G401.6 (cell line): ENCODE results near the gene BGN.

Source experiments
- FAIRE-seq: peaks from 2 replicates; lab custom pipeline; 2012; peaks lifted over from hg19 to GRCh38; lab: Jason Lieb, UNC

Gene BGN

DNA sequence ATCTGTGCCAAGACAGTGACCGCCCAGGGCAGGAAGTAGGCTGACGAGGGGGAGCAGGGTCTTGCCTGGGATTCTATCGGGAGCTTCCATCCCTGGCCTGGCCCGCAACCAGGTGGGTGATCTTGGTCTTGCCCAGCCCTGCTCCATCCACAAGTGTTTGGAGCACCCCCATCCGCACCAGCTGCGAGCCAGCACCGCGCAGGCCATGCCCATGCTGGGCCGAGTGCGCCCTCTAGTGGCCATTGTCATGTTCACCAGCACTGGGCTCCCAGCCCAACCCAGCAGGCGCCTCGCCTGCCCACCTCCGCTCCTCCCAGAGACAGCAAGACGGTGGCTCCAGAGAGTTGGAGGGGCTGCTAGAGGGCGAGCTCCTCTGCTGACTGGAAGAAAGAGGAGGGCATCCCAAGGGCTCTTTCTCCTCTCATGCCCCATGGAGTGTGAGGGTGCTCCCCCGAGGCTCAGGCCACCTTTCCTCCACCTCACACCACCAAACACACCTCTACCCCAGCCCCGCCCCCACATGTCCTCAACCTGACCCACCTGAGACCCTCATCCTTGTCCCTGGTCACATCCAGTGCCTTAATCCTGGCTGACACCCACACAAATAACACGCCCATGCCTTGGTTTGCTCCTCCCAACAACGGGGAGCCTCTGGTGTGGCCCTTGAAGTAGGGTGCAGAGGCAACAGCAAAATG lies 12.9 kb downstream of the BGN start:
- no peak for FAIRE-seq

DNA sequence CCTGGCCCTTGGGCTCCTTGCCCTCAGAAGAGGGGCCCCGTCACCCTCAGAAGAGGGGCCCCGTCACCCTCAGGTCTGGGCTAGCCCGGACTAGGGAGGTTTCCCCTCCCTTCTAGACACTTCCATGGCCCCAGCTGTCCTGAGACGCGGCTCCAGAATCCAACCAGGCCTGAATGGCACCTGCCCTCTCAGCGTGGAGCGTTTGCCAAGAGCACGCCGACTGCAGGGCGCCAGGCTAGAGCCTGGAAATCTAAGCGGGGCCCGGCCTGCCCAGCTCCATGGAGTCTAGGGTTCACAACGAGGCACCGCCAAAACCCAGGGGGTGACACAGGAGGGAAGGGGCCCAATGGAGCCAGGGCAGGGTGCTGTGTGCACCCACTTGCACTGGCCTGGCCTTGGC lies 14.8 kb downstream of the BGN start:
- FAIRE-seq, result no peak

GRCh38 chrX:153510383-153510782 lies 15.6 kb downstream of the BGN start:
- FAIRE-seq, result no peak

- FAIRE-seq, result no peak
Observed at GRCh38 chrX:153511784-153512500, 17.2 kb downstream of the BGN start.

DNA sequence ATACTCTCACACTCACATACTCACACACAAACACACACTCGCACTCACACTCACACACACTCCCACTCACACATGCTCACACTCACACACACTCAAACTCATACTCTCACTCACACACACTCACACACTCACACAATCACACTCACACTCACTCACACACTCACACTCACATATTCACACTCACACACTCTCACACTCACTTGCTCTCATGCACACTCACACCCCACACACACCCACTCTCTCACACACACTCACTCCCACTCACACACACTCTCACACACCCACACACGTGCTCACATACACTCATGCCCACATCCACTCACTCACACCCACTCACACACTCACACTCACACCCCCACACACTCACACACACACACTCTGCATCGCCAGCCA lies 17.7 kb downstream of the BGN start:
- FAIRE-seq, result no peak

GRCh38 chrX:153513265-153513664 lies 18.5 kb downstream of the BGN start:
- FAIRE-seq, result no peak

DNA sequence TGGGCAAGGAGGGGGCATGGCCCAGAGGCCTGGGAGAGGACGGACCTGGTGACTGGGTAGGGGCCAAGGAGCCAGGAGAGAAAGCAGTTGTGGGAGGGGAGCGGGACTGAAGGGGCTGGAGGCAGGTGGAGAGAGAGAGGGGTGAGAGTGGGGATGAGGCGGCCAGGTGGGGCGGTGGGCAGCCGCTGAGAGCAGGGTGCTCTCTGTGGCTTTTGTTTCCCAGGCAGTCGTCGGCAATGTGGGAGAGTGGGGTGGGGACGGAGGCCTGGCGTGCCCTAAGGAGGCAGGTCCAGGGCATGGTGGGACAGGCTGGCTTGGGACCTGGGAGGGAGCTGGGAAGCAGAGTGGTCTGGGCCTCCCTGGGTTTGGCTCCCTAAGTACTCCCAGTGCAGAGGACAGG lies 19.5 kb downstream of the BGN start:
- FAIRE-seq, result no peak

- no peak for FAIRE-seq
Observed at GRCh38 chrX:153515435-153515834, 20.7 kb downstream of the BGN start.

DNA sequence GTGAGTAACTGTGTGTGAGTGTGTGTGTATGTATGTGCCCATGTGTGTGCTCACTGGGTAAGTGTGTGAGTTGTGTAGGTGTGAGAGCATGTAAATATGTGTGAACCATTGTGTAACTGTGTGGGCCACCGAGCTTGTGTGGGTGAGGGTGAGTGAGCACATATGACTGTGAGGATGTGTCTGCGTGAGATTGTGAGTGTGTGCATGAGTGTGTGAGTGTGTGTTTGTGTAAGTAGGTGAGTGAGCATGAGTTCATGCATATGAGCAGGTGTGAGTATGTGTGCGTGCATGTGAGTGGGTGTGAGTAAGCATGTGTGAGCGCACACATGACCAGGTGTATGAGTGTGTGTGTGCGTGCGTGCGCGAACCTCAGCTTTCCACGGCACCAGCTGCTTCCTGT lies 21.3 kb downstream of the BGN start:
- no peak for FAIRE-seq

- no peak for FAIRE-seq
Observed at GRCh38 chrX:153517423-153517822, 22.6 kb downstream of the BGN start, which contains the start of gene ATP2B3. TSS of gene ATP2B3 (plus strand) at chrX:153517642. CDS start at chrX:153536248, 18,606 bp downstream.

GRCh38 chrX:153517946-153518834 lies 23.4 kb downstream of the BGN start:
- FAIRE-seq, result no peak

DNA sequence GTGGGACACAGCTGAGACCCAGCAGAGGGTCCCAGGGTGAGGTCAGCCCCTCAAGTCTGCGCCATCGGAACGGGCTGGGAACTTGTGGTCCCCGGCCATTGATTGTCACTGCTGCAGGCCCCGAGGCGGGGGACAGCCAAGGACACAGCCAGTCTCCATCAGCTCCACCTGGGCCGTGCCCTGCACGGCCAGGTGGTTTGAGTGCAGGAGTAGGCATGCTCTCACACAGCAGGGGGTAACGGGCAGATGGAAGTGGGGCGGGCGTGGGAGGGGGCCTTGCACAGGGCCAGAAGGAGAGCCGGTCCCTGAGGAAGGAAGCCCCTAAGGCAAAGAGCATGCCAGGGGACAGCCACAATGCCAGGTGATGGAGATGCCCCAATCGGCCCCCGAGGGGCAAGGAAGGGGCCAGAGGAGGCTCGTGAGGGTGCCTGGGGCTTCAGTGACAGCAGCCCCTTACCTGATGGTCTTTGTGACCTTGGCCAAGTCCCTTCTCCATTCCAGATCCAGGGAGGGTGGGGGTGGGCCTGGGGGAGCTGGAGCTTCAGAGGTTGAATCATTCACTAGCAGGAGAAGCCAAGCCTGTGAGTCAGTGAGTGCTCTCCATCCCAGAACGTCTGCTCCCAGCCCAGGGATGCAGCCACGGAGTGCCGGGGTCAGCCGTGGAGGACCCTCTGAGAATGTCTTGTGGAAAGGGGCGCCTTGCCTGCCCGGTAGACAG lies 24.9 kb downstream of the BGN start:
- no peak for FAIRE-seq

- FAIRE-seq, result no peak
Observed at GRCh38 chrX:153520287-153520917, 25.6 kb downstream of the BGN start.

- no peak for FAIRE-seq
Observed at GRCh38 chrX:153521034-153521433, 26.3 kb downstream of the BGN start.

- FAIRE-seq, result no peak
Observed at GRCh38 chrX:153522259-153522658, 27.5 kb downstream of the BGN start.

- no peak for FAIRE-seq
Observed at GRCh38 chrX:153523269-153523668, 28.5 kb downstream of the BGN start.

GRCh38 chrX:153524234-153524633 lies 29.5 kb downstream of the BGN start:
- no peak for FAIRE-seq

DNA sequence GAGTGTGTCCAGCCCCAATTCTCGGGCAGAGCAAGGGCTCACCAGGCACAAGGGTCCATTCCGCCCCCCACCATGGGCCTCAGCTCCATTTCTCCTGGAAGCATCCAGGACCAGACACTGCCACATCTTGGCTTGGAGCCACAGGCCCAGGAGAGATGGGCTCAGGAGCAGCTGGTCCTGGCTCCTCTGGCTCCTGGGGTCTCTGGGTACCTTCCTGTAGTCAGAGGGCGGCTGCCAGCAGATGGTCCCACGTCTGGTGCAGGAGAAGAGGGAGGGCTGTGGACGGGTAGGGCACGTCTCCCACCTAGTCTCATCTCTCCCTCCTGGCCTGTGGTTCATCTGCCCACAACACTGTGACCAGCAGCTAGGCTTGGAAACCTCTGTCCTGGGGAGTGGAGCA lies 30.7 kb downstream of the BGN start:
- no peak for FAIRE-seq

- FAIRE-seq, result no peak
Observed at GRCh38 chrX:153526042-153526441, 31.3 kb downstream of the BGN start.

DNA sequence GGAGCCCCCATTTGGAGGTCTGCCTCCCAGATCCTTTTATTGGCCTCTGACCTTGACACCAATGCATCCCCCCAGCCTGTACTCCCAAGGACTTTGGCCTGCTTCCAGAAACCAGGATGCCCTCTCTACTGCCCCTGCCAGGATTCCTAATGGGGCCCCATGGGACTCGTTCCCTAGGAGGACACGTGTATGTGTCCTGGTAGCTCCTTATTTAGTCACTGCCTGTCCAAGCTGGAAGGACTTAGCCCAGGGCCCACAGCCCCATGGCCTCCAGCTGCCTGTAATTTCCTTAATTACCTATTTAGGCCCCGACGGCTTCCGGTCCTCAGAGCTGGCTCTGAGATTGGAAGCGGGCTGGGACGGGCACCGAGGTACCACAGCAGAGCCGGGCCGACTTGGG lies 32.0 kb downstream of the BGN start:
- no peak for FAIRE-seq

DNA sequence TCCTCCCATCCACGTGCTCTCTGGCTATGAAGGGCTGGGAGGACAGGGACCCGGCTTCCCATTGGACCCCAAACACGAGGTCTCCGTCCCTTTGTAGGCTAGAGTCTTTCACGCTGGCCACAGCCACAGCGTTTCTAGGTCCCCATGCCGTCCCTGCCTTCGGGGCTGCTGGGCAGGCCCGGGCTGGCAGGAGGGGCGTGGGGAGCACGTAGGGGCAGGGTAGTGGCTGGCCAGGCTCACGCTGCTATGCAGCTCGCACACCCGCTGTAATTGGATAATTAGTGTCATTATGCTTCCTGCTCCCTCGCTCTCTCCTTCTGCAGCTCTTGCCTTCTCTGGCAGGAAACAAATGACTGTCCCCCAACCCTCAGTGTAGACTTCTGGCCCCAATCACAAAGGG lies 32.4 kb downstream of the BGN start:
- no peak for FAIRE-seq
